GM19328 (cell line): ENCODE results near the gene MALAT1.
"Not testable (repeated sequence)": the region's sequence is repeated elsewhere in the genome, so short reads cannot be mapped to it uniquely, and the experiment has no call there.

Experiments
- ATAC-seq: cut with Tn5 transposase; IDR thresholded peaks from one replicate; pipeline ENCODE4 v1.9.1; 2021; ENCODE audit warnings: mild to moderate bottlenecking, moderate library complexity; ENCODE audit not compliant: unreplicated experiment

The MALAT1 gene

GRCh38 chr11:65498977-65499712 is at the start of gene MALAT1:
TSS of gene MALAT1 (plus strand) at chr11:65499045.
- ATAC-seq: no peak

GRCh38 chr11:65451301-65451700 is 47.5 kb upstream of the MALAT1 start:
- not testable (repeated sequence) for ATAC-seq

- not testable (repeated sequence) for ATAC-seq
These were observed 46.6 kb upstream of the MALAT1 start for GRCh38 chr11:65452259-65452658.

- no peak for ATAC-seq
These were observed 45.9 kb upstream of the MALAT1 start for GRCh38 chr11:65452806-65453490.

- ATAC-seq: no peak
These were observed 44.5 kb upstream of the MALAT1 start for GRCh38 chr11:65454311-65454695.

GRCh38 chr11:65454696-65455456 is 44.0 kb upstream of the MALAT1 start:
- ATAC-seq: no peak

- ATAC-seq: no peak
These were observed 42.4 kb upstream of the MALAT1 start for GRCh38 chr11:65456418-65456817.

GRCh38 chr11:65459552-65459951 is 39.3 kb upstream of the MALAT1 start:
- ATAC-seq: no peak

GRCh38 chr11:65465471-65465870 is 33.4 kb upstream of the MALAT1 start:
- not testable (repeated sequence) for ATAC-seq

GRCh38 chr11:65467306-65467705 is 31.5 kb upstream of the MALAT1 start:
- ATAC-seq: not testable (repeated sequence)

- ATAC-seq: no peak
These were observed 29.9 kb upstream of the MALAT1 start for GRCh38 chr11:65468874-65469333.

GRCh38 chr11:65470433-65471049 is 28.3 kb upstream of the MALAT1 start:
- ATAC-seq: no peak

GRCh38 chr11:65471447-65471891 is 27.4 kb upstream of the MALAT1 start:
- no peak for ATAC-seq

- not testable (repeated sequence) for ATAC-seq
These were observed 26.1 kb upstream of the MALAT1 start for GRCh38 chr11:65472588-65473277.

- no peak for ATAC-seq
These were observed 25.5 kb upstream of the MALAT1 start for GRCh38 chr11:65473278-65473860.

GRCh38 chr11:65474864-65475263 is 24.0 kb upstream of the MALAT1 start:
- no peak for ATAC-seq

GRCh38 chr11:65476632-65477148 is 22.2 kb upstream of the MALAT1 start:
- ATAC-seq: no peak

GRCh38 chr11:65477149-65477965 is 21.5 kb upstream of the MALAT1 start:
- peak; percentile 79 for ATAC-seq
